Measurements from ENCODE around the gene BCHE. TPM values are rescaled to one million over a fixed set of nuclear protein-coding genes. Genes with fewer than 3 reads are reported as not detected.

BCHE gene
- polyA plus RNA-seq, 2 of the 4 experiments (the other 2 are of a cell fraction) = 2.8 to 5.5 TPM

GRCh38 chr3:165800970-165801369 is 36.3 kb downstream of the BCHE start:
- no peak for DNase-seq (ENCODE audit: low read depth in 1 of 2, low spot score in 1 of 2)
- TF ChIP-seq RAD21 (conservative IDR thresholded peaks at IDR 0.05 in 1 of 2, IDR thresholded peaks at IDR 0.05 in 1 of 2) (no peak), CBX8 (IDR thresholded peaks at IDR 0.05) (no peak), NR3C1 (IDR thresholded peaks at IDR 0.05) (no peak), ZC3H11A (IDR thresholded peaks at IDR 0.05) (no peak), TP53 (CRISPR knock-in tag; IDR thresholded peaks at IDR 0.05) (no peak), CBX2 (IDR thresholded peaks at IDR 0.05; ENCODE audit: borderline replicate concordance, low read depth) (no peak), POLR2A (IDR thresholded peaks at IDR 0.05; ENCODE audit: low read length) (no peak), MAFK (IDR thresholded peaks at IDR 0.05; ENCODE audit: partially characterized antibody) (no peak), CHD4 (IDR thresholded peaks at IDR 0.05; ENCODE audit: borderline replicate concordance) (no peak)
- Histone ChIP-seq H3K4me1 (peaks cover 5% of the 10 kb centered on the region; the same call in 2 of the 3 replicates), H3K4me3 (no peak overlapping the region), H3K4me2 (no peak overlapping the region), H3K27ac (no peak overlapping the region), H3K9me3 (no peaks in the 10 kb centered on the region)
- no peak for FAIRE-seq
- ChIA-PET CTCF (no interaction called here), POLR2A (no interaction called here)
- WGBS (ENCODE audit: missing lambda C conversion rate) = 54% methylated on average over 3 of the region's 3 CpGs
- no peak for ATAC-seq

- Histone ChIP-seq H3K4me3 (no peak overlapping the region), H3K4me2 (no peak overlapping the region), H3K9me3 (no peaks in the 10 kb centered on the region), H3K27ac (no peak overlapping the region), H3K4me1 (no peaks in the 10 kb centered on the region)
- ChIA-PET POLR2A (no interaction called here), CTCF (no interaction called here)
- ATAC-seq = no peak
- TF ChIP-seq KDM5A (IDR thresholded peaks at IDR 0.05) (no peak), MYC (IDR thresholded peaks at IDR 0.05; ENCODE audit: borderline replicate concordance, low read length) (no peak), ATOH8 (CRISPR knock-in tag; IDR thresholded peaks at IDR 0.05; ENCODE audit: low read depth) (no peak), USF2 (IDR thresholded peaks at IDR 0.05) (no peak), BHLHE40 (IDR thresholded peaks at IDR 0.05; ENCODE audit: low read depth, low read length) (no peak), GATA3 (IDR thresholded peaks at IDR 0.05; ENCODE audit: borderline replicate concordance) (no peak), RAD21 (conservative IDR thresholded peaks at IDR 0.05 in 1 of 2, IDR thresholded peaks at IDR 0.05 in 1 of 2) (no peak), JUNB (IDR thresholded peaks at IDR 0.05) (no peak), ZSCAN20 (CRISPR knock-in tag; IDR thresholded peaks at IDR 0.05) (no peak)
- no peak for FAIRE-seq
- 65% methylated on average over 1 of the region's 1 CpG for WGBS (ENCODE audit: missing lambda C conversion rate)
- no peak for DNase-seq (ENCODE audit: low read depth in 1 of 2, low spot score in 1 of 2)
These were observed 38.2 kb downstream of the BCHE start for GRCh38 chr3:165799026-165799425.

- Histone ChIP-seq H3K4me1 (no peaks in the 10 kb centered on the region), H3K4me3 (no peak overlapping the region), H3K27ac (no peak overlapping the region), H3K9me3 (no peaks in the 10 kb centered on the region), H3K4me2 (no peak overlapping the region)
- 21% methylated on average over 2 of the region's 2 CpGs for WGBS (ENCODE audit: missing lambda C conversion rate)
- CTCF ChIA-PET = no interaction called here
- TF ChIP-seq HEYL (CRISPR knock-in tag; IDR thresholded peaks at IDR 0.05) (no peak), ZSCAN20 (CRISPR knock-in tag; IDR thresholded peaks at IDR 0.05) (no peak), JUN (IDR thresholded peaks at IDR 0.05) (no peak), HOXB13 (CRISPR knock-in tag; IDR thresholded peaks at IDR 0.05; ENCODE audit: low read depth) (no peak), NFE2L2 (conservative IDR thresholded peaks at IDR 0.05; ENCODE audit: low read length) (no peak), KDM1A (IDR thresholded peaks at IDR 0.05; ENCODE audit: low read depth) (no peak), CTCF (IDR thresholded peaks at IDR 0.05) (no peak), KDM5A (IDR thresholded peaks at IDR 0.05) (no peak), BHLHE40 (IDR thresholded peaks at IDR 0.05; ENCODE audit: low read depth, low read length) (no peak), PHF8 (IDR thresholded peaks at IDR 0.05; ENCODE audit: borderline replicate concordance, low read depth) (no peak)
- POLR2A ChIA-PET = no interaction called here
- ATAC-seq (no peak), FAIRE-seq (no peak), DNase-seq (ENCODE audit: low read depth in 1 of 2, low spot score in 1 of 2) (no peak)
These were observed 39.7 kb downstream of the BCHE start for GRCh38 chr3:165797551-165797950.
